Ishikawa (cell line): ENCODE results near the gene MYRIP.

Experiments used
- CEBPB ChIP-seq: IDR thresholded peaks from 2 replicates; pipeline ENCODE4 v1.6.1; 2012
- EP300 ChIP-seq: IDR thresholded peaks from 2 replicates; pipeline ENCODE4 v1.6.1; 2012; ENCODE audit warnings: borderline replicate concordance
- FOXM1 ChIP-seq: IDR thresholded peaks from 2 replicates; pipeline ENCODE4 v1.6.1; 2012; ENCODE audit warnings: low read depth, borderline replicate concordance
- NFIC ChIP-seq: IDR thresholded peaks from 2 replicates; pipeline ENCODE4 v1.6.1; 2012
- RAD21 ChIP-seq: IDR thresholded peaks from 2 replicates; pipeline ENCODE4 v1.6.1; 2012; ENCODE audit warnings: low read depth
- TAF1 ChIP-seq: IDR thresholded peaks from 2 replicates; pipeline ENCODE4 v1.6.1; 2012; ENCODE audit warnings: low read depth, mild to moderate bottlenecking
- TCF12 ChIP-seq: IDR thresholded peaks from 2 replicates; pipeline ENCODE4 v1.6.1; 2012; ENCODE audit warnings: low read depth
- TEAD4 ChIP-seq: IDR thresholded peaks from 2 replicates; pipeline ENCODE4 v1.6.1; 2012
- YY1 ChIP-seq: IDR thresholded peaks from 2 replicates; pipeline ENCODE4 v1.6.1; 2012; ENCODE audit warnings: low read depth
- ZBTB7A ChIP-seq: IDR thresholded peaks from 2 replicates; pipeline ENCODE4 v1.6.1; 2012; ENCODE audit warnings: low read depth
- TF ChIP-seq, protein P1 (sequence below): IDR thresholded peaks from 2 replicates; pipeline ENCODE4 v1.6.1; 2012; ENCODE audit warnings: low read depth, mild to moderate bottlenecking
- TF ChIP-seq, protein P2 (sequence below): IDR thresholded peaks from 2 replicates; pipeline ENCODE4 v1.6.1; 2012

DNA sequence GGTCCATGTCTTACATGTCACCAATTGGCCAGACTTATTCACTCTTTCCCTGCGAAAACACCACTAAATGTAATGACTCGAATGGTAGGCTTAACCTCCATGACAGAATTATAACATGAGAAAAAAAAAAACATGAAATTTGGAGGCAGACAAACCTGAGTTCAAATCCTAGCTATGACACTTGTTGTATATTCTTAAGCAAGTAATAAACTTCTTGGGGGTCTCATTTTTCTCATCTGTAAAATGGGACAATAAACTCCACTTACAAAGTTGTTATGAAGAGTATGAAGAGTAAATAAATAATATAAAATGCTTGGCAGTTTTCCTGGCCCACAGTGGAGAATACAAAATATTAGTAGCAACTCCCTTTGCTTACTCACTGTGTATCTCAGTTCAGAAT is 488.7 kb downstream of the MYRIP start:
- TF ChIP-seq, protein P1, sequence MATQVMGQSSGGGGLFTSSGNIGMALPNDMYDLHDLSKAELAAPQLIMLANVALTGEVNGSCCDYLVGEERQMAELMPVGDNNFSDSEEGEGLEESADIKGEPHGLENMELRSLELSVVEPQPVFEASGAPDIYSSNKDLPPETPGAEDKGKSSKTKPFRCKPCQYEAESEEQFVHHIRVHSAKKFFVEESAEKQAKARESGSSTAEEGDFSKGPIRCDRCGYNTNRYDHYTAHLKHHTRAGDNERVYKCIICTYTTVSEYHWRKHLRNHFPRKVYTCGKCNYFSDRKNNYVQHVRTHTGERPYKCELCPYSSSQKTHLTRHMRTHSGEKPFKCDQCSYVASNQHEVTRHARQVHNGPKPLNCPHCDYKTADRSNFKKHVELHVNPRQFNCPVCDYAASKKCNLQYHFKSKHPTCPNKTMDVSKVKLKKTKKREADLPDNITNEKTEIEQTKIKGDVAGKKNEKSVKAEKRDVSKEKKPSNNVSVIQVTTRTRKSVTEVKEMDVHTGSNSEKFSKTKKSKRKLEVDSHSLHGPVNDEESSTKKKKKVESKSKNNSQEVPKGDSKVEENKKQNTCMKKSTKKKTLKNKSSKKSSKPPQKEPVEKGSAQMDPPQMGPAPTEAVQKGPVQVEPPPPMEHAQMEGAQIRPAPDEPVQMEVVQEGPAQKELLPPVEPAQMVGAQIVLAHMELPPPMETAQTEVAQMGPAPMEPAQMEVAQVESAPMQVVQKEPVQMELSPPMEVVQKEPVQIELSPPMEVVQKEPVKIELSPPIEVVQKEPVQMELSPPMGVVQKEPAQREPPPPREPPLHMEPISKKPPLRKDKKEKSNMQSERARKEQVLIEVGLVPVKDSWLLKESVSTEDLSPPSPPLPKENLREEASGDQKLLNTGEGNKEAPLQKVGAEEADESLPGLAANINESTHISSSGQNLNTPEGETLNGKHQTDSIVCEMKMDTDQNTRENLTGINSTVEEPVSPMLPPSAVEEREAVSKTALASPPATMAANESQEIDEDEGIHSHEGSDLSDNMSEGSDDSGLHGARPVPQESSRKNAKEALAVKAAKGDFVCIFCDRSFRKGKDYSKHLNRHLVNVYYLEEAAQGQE, result no peak
- TF ChIP-seq, protein P2, sequence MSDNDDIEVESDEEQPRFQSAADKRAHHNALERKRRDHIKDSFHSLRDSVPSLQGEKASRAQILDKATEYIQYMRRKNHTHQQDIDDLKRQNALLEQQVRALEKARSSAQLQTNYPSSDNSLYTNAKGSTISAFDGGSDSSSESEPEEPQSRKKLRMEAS, result no peak
- TF ChIP-seq RAD21, result no peak
- TF ChIP-seq YY1, result no peak
- TF ChIP-seq TCF12, result no peak
- no peak for TF ChIP-seq CEBPB
- no peak for TF ChIP-seq TAF1
- no peak for TF ChIP-seq FOXM1
- TF ChIP-seq EP300, result no peak
- TF ChIP-seq ZBTB7A, result no peak
- TF ChIP-seq NFIC, result no peak
- TF ChIP-seq TEAD4, result no peak
